ENCODE measurements around the gene CERK.
A peak's percentile ranks its signal among the peaks of the same experiment; 100 is the strongest.
"Not testable (repeated sequence)": the region's sequence is repeated elsewhere in the genome, so short reads cannot be mapped to it uniquely, and the experiment has no call there.

CERK gene, protein sequence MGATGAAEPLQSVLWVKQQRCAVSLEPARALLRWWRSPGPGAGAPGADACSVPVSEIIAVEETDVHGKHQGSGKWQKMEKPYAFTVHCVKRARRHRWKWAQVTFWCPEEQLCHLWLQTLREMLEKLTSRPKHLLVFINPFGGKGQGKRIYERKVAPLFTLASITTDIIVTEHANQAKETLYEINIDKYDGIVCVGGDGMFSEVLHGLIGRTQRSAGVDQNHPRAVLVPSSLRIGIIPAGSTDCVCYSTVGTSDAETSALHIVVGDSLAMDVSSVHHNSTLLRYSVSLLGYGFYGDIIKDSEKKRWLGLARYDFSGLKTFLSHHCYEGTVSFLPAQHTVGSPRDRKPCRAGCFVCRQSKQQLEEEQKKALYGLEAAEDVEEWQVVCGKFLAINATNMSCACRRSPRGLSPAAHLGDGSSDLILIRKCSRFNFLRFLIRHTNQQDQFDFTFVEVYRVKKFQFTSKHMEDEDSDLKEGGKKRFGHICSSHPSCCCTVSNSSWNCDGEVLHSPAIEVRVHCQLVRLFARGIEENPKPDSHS

GRCh38 chr22:46737976-46738646 is at the start of gene CERK:
CERK (minus strand) TSS chr22:46738252; CDS start chr22:46738148, 104 bp downstream.
- peak within 1 kb of the TSS; percentile 59 for H3K4me3 ChIP-seq (ENCODE audit: low read length)
- TF ChIP-seq ZNF274 (IDR thresholded peaks at IDR 0.05; ENCODE audit: low read depth, low read length): no peak

DNA sequence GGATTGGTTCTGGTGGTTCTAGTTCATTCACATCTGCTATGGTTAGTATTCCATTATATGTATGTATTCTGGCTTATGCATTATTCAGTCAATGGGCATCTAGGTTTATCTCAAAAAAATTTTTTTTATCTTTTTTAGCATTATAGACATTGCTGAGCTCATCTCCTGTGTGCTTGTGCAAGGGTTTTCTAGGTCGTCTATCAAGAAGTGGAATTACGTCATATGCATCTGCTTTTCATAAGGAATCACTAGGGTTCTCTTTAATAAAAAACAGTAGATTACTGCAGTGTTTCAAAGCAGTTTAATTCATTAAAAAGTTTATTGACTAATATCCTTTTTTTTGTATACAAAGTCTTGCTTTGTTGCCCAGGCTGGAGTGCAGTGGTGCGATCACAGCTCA is 45.7 kb upstream of the CERK start:
- H3K4me3 ChIP-seq (ENCODE audit: low read length): no peak overlapping the region
- TF ChIP-seq ZNF274 (IDR thresholded peaks at IDR 0.05; ENCODE audit: low read depth, low read length): no peak

- not testable (repeated sequence) for H3K4me3 ChIP-seq (ENCODE audit: low read length)
Observed at GRCh38 chr22:46782200-46782599, 44.1 kb upstream of the CERK start.

- TF ChIP-seq ZNF274 (IDR thresholded peaks at IDR 0.05; ENCODE audit: low read depth, low read length): no peak
Observed at GRCh38 chr22:46781291-46781690, 43.2 kb upstream of the CERK start.

DNA sequence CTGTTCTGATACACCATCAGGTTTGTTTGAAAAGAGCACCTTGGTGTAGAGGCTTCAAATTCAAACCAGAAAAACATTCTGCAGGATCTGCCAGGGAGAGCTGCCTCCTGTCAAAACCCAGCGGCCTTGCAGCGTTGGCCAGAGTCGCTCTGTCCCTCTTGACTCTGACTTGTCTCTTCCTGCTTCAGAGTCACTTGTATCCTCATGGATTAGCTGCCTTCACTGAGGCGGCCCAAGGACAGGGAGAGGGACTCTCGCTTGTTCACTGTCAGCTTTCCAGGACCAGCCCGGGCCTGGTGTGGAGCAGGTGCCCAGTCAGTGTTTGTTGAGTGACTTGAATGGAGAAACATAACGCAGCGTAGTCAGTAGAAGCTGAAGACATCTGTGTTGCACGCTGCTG is 42.4 kb upstream of the CERK start:
- no peak for TF ChIP-seq ZNF274 (IDR thresholded peaks at IDR 0.05; ENCODE audit: low read depth, low read length)
- no peak overlapping the region for H3K4me3 ChIP-seq (ENCODE audit: low read length)

More at GRCh38 chr22:46781291-46781690, 43.2 kb upstream of the CERK start:
- H3K4me3 ChIP-seq (ENCODE audit: low read length): no peak overlapping the region

GRCh38 chr22:46779651-46780050 is 41.6 kb upstream of the CERK start:
- no peak overlapping the region for H3K4me3 ChIP-seq (ENCODE audit: low read length)
- no peak for TF ChIP-seq ZNF274 (IDR thresholded peaks at IDR 0.05; ENCODE audit: low read depth, low read length)

GRCh38 chr22:46779023-46779422 is 41.0 kb upstream of the CERK start:
- H3K4me3 ChIP-seq (ENCODE audit: low read length): no peak overlapping the region
- no peak for TF ChIP-seq ZNF274 (IDR thresholded peaks at IDR 0.05; ENCODE audit: low read depth, low read length)

DNA sequence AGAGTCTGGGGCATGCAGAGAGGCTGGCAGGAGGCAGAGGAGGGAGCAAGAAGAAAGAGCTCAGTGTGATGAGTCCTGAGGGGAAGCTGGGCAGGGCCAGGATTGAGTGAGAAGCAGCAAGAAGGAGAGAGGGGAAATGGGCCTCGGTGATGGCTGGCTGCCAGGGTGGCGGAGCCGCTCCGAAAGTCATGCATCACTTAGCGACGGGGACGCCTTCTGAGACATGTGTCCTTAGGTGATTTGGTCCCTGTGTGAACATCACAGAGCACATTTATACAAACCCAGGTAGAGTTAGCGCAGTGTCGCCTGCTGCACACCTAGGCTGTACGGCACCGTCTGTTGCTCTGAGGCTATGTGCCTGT is 39.5 kb upstream of the CERK start:
- TF ChIP-seq ZNF274 (IDR thresholded peaks at IDR 0.05; ENCODE audit: low read depth, low read length): no peak
- no peak overlapping the region; the same call in 1 of the 2 replicates for H3K4me3 ChIP-seq (ENCODE audit: low read length)

GRCh38 chr22:46776876-46777608 is 39.0 kb upstream of the CERK start:
- H3K4me3 ChIP-seq (ENCODE audit: low read length): no peak overlapping the region; the same call in 1 of the 2 replicates
- TF ChIP-seq ZNF274 (IDR thresholded peaks at IDR 0.05; ENCODE audit: low read depth, low read length): no peak

- peak overlapping the region; percentile 47; the same call in 1 of the 2 replicates for H3K4me3 ChIP-seq (ENCODE audit: low read length)
- no peak for TF ChIP-seq ZNF274 (IDR thresholded peaks at IDR 0.05; ENCODE audit: low read depth, low read length)
Observed at GRCh38 chr22:46775850-46776826, 38.1 kb upstream of the CERK start.

GRCh38 chr22:46774980-46775849 is 37.2 kb upstream of the CERK start:
- peak overlapping the region; percentile 47; the same call in 1 of the 2 replicates for H3K4me3 ChIP-seq (ENCODE audit: low read length)

DNA sequence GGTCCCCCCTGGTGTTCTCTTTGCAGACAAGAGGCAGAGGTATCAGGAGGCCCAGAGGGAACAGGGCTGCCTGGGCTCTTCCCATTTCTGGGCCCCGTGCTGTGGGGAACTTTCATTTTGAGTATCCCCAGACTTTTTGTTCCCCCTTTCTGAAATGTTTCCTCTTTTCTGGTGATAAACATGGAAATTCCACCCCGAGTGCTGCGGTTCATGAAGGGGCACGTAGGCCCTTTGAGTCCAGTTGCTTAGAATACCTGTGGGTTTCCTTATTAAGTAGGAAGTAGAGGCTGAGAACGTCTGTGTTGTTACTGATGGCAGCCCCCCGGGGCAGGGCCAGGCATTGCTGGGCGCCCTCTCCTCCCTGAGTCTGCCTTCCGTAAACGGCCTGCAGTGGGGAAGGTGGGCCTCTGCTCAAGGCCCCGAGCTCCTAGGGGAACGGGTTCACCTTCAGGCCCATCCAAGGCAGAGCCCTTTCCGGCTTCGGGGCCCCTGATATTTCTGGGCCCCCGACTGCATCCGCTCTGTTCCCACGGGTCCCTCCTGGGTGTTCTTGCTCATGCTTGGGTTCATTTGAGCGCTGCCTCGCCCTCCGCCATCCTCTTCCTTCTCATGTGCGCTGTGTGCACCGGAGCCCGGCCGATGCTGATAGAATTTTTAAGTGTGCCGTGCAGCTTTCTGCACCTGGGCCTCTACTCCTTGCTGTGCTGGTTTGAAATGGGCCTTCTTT is 36.4 kb upstream of the CERK start:
- peak overlapping the region; percentile 47; the same call in 1 of the 2 replicates for H3K4me3 ChIP-seq (ENCODE audit: low read length)
- TF ChIP-seq ZNF274 (IDR thresholded peaks at IDR 0.05; ENCODE audit: low read depth, low read length): no peak

More at GRCh38 chr22:46774980-46775849, 37.2 kb upstream of the CERK start:
- no peak for TF ChIP-seq ZNF274 (IDR thresholded peaks at IDR 0.05; ENCODE audit: low read depth, low read length)
